Liver (tissue), 3 donors: ENCODE results near the gene CALML6.

Source experiments
- GABPA ChIP-seq, 2 donors: IDR thresholded peaks in 1 of 2; conservative IDR thresholded peaks in 1 of 2; 2 replicates each; pipeline ENCODE4 v1.6.1; 2016; ENCODE audit warnings: antibody characterized with exemption in 2 of 2, mild to moderate bottlenecking in 1 of 2, moderate library complexity in 1 of 2
- YY1 ChIP-seq: IDR thresholded peaks from 2 replicates; pipeline ENCODE4 v1.6.1; 2016; ENCODE audit warnings: antibody characterized with exemption, mild to moderate bottlenecking
- TF ChIP-seq, protein P1 (sequence below): fragments of 150-350 bp; IDR thresholded peaks from 2 replicates; pipeline ENCODE4 v1.5.1; 2017; ENCODE audit warnings: improper control_type of control experiment, low read depth, low read length; ENCODE audit not compliant: missing input control
- TF ChIP-seq, protein P2 (sequence below): IDR thresholded peaks from 2 replicates; pipeline ENCODE4 v1.6.1; 2016; ENCODE audit warnings: antibody characterized with exemption
- donor health status: healthy.
- donor health status: healthy.

DNA sequence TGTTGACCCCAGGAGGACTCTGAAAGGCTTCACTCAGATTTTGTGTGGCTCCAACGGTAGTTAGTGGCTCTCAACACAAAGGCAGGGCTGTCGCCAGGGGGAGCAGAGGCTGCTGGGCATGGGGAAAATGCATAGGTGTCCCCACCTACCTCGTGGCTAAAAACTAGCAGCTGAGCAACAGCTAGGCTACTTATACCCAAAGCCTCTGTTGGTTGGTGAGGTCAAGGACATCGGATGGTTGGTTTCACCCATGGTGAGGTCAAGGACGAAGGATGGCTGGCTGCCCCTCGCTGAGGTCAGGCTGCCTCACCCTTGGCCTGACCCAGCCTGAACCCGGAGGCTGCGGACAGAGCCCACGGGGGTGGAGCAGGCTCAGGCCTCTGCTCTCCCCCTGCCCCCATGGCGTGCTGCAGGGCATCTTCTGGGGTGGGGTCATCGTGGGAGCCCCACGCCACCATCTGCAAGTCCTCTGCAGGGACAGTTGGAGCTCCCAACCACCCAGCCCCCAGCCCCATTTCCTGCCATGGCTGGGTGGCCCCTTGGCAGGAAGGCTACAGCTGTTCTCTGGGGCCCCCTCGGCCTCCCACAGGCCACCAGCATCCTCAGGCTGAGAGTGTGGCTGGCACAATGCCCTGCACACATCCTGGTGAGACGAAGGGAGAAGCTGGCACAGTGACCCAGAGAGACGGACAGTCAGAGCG lies 15.6 kb upstream of the CALML6 start:
- TF ChIP-seq, protein P1, sequence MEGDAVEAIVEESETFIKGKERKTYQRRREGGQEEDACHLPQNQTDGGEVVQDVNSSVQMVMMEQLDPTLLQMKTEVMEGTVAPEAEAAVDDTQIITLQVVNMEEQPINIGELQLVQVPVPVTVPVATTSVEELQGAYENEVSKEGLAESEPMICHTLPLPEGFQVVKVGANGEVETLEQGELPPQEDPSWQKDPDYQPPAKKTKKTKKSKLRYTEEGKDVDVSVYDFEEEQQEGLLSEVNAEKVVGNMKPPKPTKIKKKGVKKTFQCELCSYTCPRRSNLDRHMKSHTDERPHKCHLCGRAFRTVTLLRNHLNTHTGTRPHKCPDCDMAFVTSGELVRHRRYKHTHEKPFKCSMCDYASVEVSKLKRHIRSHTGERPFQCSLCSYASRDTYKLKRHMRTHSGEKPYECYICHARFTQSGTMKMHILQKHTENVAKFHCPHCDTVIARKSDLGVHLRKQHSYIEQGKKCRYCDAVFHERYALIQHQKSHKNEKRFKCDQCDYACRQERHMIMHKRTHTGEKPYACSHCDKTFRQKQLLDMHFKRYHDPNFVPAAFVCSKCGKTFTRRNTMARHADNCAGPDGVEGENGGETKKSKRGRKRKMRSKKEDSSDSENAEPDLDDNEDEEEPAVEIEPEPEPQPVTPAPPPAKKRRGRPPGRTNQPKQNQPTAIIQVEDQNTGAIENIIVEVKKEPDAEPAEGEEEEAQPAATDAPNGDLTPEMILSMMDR, result peak; percentile 7
- TF ChIP-seq YY1 (no peak), GABPA (IDR thresholded peaks at IDR 0.05 in 1 of 2, conservative IDR thresholded peaks at IDR 0.05 in 1 of 2) (no peak)
- TF ChIP-seq, protein P2, sequence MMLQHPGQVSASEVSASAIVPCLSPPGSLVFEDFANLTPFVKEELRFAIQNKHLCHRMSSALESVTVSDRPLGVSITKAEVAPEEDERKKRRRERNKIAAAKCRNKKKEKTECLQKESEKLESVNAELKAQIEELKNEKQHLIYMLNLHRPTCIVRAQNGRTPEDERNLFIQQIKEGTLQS, result no peak
